AG09309 (cell line): Measurements from ENCODE around the gene CXCR4.

Source experiments
- DNase-seq: peaks from one replicate; pipeline ENCODE4 v3.0.0-alpha.2; 2010; ENCODE audit warnings: low read depth
- H3K4me3 ChIP-seq: 2 replicates; pipeline ENCODE4 v1.5.1; 2011; ENCODE audit warnings: mild to moderate bottlenecking, low read depth, low read length, moderate library complexity; ENCODE audit not compliant: control insufficient read depth
- CTCF ChIP-seq: IDR thresholded peaks from 2 replicates; pipeline ENCODE4 v1.5.1; 2011; ENCODE audit warnings: mild to moderate bottlenecking, low read depth, low read length, inconsistent platforms; ENCODE audit not compliant: insufficient read depth, control insufficient read depth; ENCODE audit errors: missing control alignments

The CXCR4 gene

GRCh38 chr2:136111711-136112110, 6.2 kb downstream of the CXCR4 start:
- TF ChIP-seq CTCF, result no peak
- no peak for DNase-seq
- H3K4me3 ChIP-seq, result no peak overlapping the region

DNA sequence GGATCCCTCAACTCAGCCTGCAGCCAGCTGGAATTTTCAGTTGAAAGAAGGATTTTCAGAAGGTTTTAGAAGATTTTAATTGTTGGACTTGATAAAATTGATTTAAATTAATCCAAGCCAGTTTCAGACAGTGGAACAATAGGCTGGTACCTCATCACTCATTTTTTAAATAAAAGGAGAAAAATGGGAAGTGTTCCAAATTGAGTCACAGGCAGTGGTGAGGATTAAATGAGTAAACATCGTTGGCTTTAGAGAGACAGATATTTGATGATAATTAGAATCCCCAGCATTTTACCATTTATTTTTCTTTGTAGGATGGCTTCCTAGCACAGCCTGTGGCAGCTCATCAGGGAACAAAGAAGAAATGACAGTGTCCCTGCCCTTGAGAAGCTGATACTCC, 7.4 kb downstream of the CXCR4 start:
- DNase-seq, result no peak
- no peak overlapping the region for H3K4me3 ChIP-seq
- TF ChIP-seq CTCF, result no peak

GRCh38 chr2:136108463-136108862, 9.5 kb downstream of the CXCR4 start:
- TF ChIP-seq CTCF, result no peak
- no peak for DNase-seq
- no peak overlapping the region for H3K4me3 ChIP-seq

- no peak for TF ChIP-seq CTCF
- no peak for DNase-seq
- H3K4me3 ChIP-seq, result no peak overlapping the region
These were observed 10.6 kb downstream of the CXCR4 start for GRCh38 chr2:136107051-136108033.

DNA sequence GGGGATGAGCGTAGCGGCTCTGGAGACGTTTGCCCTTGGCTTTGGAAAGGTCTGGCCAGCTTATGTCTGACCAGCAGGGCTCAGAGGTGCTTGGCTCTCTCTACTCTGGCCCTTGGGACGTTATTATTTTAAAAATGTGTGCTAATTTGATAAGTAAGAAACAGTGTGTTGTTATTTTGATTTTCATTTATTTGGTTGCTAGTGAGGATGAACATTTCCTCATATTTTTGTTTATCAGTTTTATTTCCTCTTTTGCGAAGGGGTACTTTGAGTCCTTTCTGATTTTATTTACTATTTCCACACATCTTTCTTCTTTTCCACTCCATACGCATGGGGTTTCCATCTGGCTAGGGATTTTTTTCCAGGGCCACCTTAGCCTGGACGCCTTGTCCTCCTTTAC, 11.4 kb downstream of the CXCR4 start:
- DNase-seq, result no peak
- TF ChIP-seq CTCF, result no peak
- H3K4me3 ChIP-seq, result no peak overlapping the region

DNA sequence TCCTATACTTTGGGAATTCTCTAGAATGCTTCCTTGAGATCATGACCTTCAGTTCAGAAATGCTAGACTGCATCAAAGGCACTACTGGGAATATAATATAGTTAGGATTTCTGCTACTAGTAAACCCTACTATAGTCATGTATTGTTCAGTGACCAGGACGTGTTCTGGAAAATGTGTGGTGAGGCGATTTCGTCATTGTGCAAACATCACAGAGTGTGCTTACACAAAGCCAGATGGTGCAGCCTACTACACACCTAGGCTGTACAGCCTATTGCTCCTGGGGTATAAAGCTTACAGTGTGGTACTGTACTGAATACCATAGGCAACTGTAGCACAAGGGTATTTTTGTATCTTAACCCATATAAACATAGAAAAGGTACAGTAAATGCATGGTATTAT, 13.0 kb downstream of the CXCR4 start:
- H3K4me3 ChIP-seq, result no peak overlapping the region
- TF ChIP-seq CTCF, result no peak
- no peak for DNase-seq
